IPS-18c (cell line): ENCODE measurements around the gene MINDY4.
"Not testable (repeated sequence)": the region's sequence is repeated elsewhere in the genome, so short reads cannot be mapped to it uniquely, and the experiment has no call there.

Experiments used
- H3K4me3 ChIP-seq: 2 replicates; pipeline ENCODE4 v1.7.0; 2013; ENCODE audit warnings: low read depth, mild to moderate bottlenecking, low read length, moderate library complexity; ENCODE audit not compliant: insufficient read depth
- H3K9me3 ChIP-seq: one replicate; pipeline ENCODE4 v1.6.1; 2013; ENCODE audit warnings: mild to moderate bottlenecking, low read length, moderate library complexity; ENCODE audit not compliant: control insufficient read depth, insufficient read depth

Gene MINDY4

DNA sequence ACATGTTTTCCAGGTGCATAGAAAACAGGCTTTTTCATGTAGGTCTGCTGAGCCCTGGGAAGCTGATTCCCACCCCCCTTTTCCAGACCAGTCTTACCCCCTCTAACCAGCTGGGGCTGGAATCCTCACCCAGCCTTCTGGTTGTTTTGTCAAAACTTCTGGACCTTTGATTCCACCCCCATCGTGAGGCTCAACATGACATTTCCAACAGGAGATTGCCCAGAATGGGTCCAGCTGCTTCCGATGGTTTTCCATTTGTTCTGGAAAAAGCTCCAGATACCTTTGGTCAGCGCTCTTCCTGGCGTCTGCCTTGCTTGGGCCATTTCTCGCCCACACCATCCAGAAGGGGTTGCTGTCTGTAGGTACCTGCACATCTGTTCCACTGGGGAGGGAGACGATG, 41.5 kb downstream of the MINDY4 start:
- no peak overlapping the region for H3K4me3 ChIP-seq
- H3K9me3 ChIP-seq = no peaks in the 10 kb centered on the region

DNA sequence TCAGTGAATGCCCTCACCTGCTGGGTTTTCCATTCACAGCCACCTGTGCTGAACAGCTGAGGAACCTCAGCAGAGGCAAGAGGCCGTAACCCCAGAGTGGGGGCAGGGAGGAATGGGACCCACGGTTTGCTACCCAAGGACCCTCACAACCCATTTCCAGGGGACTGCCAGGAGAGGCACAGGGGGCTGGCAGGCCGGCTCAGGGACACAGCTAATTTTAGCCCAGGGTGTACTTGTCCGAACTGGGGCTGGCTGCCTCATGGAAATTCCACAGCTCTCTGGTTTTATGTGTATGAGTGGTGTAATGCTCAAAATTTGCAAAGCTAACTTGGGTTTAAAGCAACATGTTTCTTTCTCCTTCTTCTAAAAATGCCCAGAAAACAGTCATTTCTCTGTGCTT, 42.2 kb downstream of the MINDY4 start:
- H3K9me3 ChIP-seq = no peaks in the 10 kb centered on the region
- H3K4me3 ChIP-seq = no peak overlapping the region

DNA sequence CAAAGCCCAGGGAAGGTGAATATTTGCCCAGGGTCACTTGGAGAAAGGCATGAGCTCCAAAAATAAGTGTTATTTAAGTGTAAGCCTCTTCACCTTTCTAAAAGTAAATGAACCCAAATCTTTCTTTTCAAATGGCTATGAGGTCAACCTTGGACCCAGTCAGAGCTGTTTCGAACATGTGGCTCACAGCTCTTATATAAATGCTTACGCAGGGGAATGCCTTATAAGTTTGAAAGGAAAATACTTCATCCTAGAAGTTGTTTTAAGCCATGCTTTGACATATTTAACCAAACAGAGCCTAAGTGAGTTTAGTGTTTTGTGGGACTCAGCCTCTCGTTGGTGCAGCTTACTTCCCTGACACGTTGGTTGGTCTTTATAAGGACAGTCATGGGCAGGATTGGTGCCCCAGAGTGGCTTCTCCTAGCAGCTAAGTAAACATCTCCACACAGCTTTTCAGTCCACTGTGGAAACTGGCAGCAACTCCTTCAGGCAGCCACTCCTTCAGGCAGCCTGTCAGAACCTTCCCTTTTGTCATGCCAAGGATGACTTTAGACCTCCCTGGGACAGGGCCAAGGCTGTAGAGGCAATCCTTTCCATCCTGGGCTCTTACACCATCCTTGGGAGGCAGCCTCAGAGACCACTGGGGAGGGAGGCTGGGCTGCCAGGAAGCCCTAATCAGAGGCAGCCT, 43.6 kb downstream of the MINDY4 start:
- no peaks in the 10 kb centered on the region for H3K9me3 ChIP-seq
- no peak overlapping the region for H3K4me3 ChIP-seq

DNA sequence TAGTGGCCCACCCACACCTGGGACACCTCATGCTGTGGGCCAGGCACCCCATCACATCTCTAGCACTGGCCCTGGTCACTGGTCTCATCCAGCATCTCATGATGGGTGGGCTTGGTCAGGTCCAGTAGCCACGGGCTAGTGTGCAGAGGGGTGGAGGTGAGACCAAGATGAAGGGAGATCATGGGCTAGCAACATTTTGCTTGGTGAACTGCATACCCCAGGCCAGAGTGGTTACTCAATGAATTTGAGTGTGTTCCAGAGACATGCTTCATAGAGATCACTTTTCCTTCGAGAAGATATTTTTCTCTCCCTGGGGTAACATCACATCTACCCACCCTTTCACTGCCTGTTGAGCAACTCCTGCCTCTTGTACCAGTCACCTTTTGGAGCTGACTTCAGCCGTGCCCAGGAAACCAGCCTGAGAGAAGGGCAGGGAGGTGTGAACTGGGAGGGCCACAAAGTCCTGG, 44.2 kb downstream of the MINDY4 start:
- H3K9me3 ChIP-seq = no peaks in the 10 kb centered on the region
- H3K4me3 ChIP-seq = no peak overlapping the region

DNA sequence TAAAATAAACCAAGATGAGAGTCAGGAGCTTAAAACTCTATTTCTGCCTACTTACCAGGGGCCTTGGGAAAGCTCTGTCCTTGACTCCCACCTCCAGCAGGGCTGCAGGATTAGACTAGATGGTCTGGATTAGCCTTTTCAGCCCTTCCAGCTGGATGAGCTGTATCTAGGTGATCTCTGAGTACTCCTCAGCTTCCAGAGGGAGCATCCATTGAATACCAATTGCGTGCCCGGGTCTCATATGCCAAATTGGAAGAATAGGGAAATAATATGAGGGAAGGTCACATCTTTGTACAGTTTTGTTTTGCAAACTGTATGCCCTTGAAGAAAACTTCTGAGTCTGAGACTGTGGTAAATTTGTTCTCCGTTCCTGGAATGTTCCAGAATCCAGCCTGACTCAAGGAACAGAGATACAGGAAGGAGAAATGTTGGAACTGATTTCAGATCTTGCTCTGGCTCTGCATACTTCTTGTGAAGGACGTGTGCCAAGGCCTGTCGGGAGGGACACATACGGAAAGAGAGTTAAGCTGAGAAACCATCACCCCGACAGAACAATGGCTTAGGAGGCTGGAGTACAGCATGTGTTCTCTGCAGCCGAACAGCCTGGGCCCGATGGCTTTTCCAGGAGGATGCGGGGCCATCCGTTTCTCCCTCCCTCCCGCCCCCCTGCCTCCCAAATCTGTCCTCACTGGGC, 44.9 kb downstream of the MINDY4 start:
- Histone ChIP-seq H3K4me3 (no peak overlapping the region), H3K9me3 (no peaks in the 10 kb centered on the region)

DNA sequence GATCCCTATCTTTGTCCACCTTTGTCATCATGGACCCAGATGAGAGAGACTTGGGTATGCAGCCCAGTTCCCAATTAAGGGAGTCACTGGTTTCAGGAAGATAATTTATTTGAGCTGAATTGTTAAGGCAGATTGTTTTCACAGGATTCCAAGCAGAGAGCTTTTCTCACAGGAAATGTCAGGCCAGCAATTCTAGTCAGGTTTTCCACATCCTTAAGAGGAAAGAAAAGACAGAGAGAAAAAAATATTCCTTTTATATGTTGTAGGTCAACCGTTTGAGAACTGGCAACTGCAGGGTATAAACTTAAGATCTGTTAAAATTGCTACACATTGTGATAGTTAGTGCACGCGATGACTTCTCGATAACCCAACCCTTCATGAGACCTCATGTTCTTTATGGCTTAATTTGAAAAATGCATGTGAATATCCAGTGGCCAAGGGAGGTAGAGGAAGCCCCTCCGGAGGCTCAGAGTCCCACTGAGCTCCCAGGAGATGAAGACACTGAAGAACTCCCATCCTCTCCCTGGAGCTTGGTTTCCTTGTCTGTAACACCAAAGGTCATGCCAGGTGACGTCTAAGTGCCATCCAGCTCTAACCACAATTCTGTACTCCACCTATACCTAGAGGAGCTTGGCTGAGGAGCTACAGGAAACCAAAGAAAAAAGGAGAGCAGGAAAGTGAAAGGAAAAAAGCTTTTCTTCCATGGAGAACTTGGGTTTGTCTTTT, 45.6 kb downstream of the MINDY4 start:
- H3K4me3 ChIP-seq = no peak overlapping the region
- no peaks in the 10 kb centered on the region for H3K9me3 ChIP-seq

DNA sequence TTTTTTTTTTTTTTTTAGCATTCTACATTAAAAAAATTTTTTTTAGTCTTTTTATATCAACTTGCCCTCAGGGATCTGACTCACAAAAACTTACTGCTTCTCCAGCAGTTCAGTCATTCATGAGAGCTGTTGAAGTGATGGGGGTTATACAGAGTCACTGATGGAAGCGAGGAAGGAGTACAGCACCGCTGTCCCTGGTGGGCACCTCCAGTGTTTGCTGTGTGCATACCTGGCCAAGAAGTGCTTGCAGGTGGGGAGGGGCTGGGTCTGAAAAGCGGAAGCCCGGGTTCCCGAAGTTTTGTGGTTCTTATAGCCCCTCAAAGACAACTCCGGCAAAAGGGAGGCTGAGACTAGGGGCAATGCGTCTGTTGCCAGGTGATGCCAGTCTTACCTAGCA, 46.2 kb downstream of the MINDY4 start:
- H3K9me3 ChIP-seq = no peaks in the 10 kb centered on the region
- H3K4me3 ChIP-seq = no peak overlapping the region

DNA sequence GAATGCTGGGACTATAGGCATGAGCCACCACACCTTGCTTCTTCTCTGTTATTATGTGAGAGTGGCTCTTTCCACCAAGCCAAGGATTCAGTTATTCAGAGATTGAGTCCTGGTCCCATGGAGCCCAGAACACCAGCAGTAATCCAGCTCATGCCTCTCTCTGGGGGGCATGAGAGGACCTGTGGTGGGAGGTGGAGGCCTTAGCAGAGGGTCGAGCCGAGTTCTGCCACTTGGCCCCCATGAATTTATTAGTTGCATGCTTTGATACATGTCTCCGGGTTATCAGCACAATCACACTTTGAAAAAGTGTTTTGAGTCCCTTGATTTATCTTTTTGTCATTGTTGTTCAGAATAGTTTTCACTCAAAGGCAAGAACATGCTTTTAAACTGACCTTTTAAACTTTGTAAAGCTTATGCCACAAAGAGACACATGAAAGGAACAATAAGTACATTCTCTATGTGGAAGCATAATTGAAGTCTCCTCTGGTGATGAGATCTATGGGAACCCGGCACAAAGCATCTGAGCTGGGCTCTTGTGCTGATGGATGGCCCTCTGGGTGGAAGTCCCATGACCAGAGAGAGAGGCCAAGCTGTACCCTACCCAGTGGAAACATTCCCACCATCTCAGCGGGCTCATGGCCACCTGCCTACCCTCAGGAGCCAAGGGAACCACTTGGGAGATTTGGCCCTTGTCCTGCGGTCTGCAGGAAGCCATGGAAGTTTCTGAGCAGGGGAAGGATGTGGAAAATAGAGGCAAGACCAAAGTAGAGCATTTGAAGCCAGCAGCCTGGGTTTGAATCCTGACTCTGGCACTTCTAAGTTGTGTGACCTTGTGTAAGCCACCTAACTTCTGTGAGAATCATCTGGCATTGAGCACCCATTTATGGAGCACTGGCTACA, 53.9 kb downstream of the MINDY4 start:
- H3K4me3 ChIP-seq = no peak overlapping the region
- no peaks in the 10 kb centered on the region for H3K9me3 ChIP-seq

DNA sequence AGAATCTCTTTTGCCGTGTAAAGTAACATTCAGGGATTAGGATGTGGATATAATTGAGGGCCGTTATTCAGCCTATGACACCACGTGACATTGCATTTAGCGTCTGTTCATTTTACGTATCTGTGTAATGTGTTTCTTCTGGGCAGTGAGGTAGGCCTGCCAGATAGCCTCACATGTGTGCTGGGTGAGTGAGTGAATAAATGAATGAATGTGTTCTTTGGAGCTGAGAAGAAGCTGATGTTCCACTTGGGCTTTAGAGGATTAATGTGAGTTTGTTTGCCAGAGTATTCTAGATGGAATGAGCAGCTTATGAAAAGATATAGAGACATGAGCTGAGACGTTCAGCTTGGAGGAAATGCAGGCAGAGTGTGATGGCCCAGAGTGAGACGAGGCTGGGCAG, 55.0 kb downstream of the MINDY4 start:
- H3K4me3 ChIP-seq = no peak overlapping the region
- no peaks in the 10 kb centered on the region for H3K9me3 ChIP-seq

DNA sequence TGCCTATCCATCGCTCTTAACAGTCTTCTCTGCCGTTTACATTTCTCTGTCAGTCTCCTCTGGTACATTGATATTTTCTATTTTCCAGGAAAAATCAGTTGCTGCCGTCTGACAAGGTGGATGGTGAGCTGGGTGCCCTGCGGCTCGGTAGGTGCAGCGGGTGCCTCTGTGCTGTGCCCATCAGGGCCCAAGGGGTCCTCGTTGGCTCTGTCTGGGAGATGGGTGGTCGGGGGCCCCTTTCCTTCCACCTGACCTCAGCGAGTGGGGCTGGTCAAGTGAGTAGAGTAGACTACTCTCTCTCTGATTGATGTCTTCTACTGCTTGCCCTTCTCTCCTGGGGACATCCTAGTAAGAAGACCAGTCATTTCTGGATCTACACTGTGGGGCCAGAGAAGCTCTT, 57.4 kb downstream of the MINDY4 start:
- no peak overlapping the region for H3K4me3 ChIP-seq
- peaks cover 5% of the 10 kb centered on the region for H3K9me3 ChIP-seq

DNA sequence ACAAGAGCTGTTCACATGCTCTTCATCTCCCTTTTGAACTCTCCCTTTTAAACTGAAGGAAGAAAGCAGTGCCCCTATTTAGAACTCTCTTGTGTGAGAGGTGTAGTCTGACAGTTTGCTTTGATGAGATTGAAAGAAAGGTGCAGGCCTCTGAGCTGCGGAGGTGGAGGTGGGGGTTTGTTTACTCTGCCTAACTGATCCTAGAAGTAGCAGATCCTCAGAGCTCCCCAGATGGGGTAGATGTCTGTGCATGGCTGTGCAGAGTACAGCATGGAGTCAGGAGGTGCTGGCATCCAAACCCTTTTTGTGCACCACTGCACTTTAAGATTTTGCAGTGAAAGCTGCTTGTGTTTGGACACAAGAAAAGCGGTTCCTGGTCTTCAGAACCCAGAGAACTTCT, 58.3 kb downstream of the MINDY4 start:
- Histone ChIP-seq H3K9me3 (peaks cover 10% of the 10 kb centered on the region), H3K4me3 (no peak overlapping the region)

DNA sequence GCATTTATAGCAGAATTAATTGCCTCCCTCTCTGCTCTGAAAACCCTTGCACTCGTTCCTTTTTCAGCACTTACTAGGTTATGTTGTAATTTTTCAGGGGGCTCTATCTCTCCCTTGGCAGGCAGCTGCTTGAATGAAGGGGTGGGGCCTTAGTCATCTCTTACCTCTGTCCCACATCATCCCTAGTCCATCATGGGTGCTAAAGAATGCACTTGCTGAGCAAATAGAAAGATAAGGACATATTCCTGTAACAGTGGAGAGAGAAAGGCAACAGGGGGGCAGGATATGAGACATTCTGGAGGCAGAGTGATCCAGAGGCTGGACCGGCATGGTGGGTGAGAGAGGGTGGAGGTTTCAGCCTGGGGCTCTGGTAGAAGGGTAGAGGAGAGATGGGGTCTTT, 60.0 kb downstream of the MINDY4 start:
- H3K4me3 ChIP-seq = no peak overlapping the region
- H3K9me3 ChIP-seq = peaks cover 10% of the 10 kb centered on the region

DNA sequence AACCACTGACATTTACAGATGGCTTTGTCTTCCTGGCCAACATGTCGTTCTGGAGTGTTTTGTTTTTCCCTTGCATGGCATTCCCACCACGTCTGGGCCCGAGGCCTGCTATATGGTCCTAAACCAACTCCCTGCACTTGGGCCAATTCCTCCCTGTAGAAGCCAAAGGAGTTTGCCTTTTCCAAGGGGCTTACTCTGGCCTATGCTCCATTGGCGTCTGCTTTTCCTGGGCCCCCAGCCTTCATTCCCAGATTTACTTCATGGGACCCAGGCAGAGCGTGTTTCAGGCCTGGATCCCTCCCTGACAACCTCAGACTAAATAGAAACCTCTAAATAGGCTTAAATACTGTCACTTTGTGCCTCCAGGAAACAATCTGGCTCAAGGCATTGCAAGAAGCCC, 60.7 kb downstream of the MINDY4 start:
- Histone ChIP-seq H3K9me3 (peaks cover 10% of the 10 kb centered on the region), H3K4me3 (no peak overlapping the region)

DNA sequence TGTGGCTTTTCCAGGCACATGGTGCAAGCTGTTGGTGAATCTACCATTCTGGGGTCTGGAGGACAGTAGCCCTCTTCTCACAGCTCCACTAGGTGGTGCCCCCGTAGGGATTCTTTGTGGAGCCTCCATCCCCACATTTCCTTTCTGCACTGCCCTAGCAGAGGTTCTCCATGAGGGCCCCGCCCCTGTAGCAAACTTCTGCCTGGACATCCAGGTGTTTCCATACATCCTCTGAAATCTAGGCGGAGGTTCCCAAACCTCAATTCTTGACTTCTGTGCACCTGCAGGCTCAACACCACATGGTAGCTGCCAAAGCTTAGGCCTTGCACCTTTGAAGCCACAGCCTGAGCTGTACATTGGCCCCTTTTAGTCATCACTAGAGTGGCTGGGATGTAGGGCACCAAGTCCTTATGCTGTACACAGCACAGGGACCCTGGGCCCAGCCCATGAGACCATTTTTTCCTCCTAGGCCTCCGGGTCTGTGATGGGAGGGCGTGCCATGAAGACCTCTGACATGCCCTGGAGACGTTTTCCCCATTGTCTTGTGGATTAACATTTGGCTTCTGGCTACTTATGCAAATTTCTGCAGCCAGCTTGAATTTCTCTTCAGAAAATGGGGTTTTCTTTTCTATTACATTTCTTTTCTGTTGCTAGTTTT, 62.9 kb downstream of the MINDY4 start:
- not testable (repeated sequence) for H3K9me3 ChIP-seq, H3K4me3 ChIP-seq

DNA sequence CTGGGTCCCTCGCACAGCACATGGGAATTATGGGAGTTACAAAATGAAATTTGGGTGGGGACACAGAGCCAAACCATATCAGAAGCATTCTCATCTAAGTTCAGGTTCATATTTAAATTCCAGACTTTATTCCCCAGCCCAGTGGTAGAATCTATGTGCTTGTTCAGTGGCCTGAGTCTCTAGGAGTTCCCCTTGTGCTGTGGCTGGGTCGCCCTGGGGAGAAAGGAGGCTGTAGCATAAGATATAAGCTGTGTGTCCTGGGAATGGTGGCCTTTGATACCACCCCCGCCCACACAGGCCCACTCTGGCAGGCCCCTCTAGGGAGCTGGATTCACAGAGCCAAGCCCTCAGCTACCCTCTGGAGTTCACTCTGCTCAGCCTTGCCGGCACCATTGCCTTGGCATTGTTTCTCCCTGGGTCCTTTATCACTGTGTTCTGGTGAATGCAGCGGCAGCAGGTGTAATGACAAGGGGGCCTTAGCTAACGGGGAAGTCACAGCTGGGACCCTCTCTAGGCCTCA, 64.2 kb downstream of the MINDY4 start:
- no peak overlapping the region for H3K4me3 ChIP-seq
- peaks cover 10% of the 10 kb centered on the region for H3K9me3 ChIP-seq

DNA sequence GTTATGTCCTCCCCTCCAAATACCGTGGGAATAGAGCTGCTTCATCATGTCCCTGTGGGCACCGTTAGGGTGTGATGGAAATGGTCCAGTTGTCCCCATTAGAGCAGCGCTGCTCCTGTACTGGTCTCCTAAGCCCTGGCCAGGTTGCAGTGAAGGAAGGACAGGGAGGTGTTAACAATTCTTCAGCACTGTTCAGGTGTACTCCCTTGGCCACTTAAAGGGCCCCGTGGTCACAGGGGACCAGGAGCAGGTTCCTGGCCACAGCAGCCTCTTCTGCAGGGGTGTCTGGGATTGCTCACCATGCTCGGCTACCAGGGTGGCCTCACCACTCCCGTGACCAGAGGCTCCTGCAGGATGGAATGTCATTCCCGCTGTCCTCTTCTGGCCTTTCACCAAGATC, 65.8 kb downstream of the MINDY4 start:
- Histone ChIP-seq H3K9me3 (peaks cover 7% of the 10 kb centered on the region), H3K4me3 (no peak overlapping the region)

DNA sequence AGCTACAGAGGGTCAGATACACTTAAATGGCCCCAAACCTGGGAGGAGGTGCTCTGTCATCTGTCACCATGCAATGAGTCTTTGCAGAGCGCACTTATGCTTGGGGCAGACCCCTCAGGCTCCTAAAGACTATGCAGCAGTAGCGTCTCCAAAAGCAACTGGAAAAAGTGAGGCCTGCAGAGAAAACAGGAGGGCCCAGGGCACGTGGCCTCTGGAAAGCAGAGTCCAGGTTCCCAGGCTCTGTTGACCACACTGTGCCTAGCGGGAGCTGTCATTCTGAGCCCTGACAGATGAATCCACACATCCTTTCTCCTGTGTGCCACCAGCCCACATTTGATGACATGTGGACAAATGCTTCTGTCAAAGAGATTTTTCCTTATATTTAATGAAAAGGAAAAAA, 66.4 kb downstream of the MINDY4 start:
- H3K9me3 ChIP-seq = peaks cover 5% of the 10 kb centered on the region
- H3K4me3 ChIP-seq = no peak overlapping the region
